AG04449 (cell line): ENCODE results near the gene ACER2.
A peak's percentile ranks its signal among the peaks of the same experiment; 100 is the strongest.

ENCODE experiments used
- CTCF ChIA-PET: fragments of 350-600 bp; formaldehyde crosslinking; extraction: SDS; loops from one replicate; lab custom pipeline; 2021; ENCODE audit warnings: antibody characterized with exemption; lab: Yijun Ruan, JAX
- POLR2A ChIA-PET: fragments of 400-600, 350-600 bp; formaldehyde crosslinking; extraction: SDS; loops from one replicate; lab custom pipeline; 2020; ENCODE audit warnings: antibody characterized with exemption, inconsistent platforms; lab: Yijun Ruan, JAX
- DNase-seq: peaks from one replicate; pipeline ENCODE4 v3.0.0-alpha.2; 2010; ENCODE audit warnings: low read depth, low spot score
- H3K4me3 ChIP-seq: 2 replicates; pipeline ENCODE4 v1.5.1; 2011; ENCODE audit warnings: low read depth, mild to moderate bottlenecking, control low read depth, low read length
- CTCF ChIP-seq: IDR thresholded peaks from one replicate; pipeline ENCODE4 v1.5.1; 2011; ENCODE audit warnings: mild to moderate bottlenecking, moderate library complexity, low read length, control low read depth, inconsistent platforms; ENCODE audit not compliant: insufficient read depth; ENCODE audit errors: missing control alignments

ACER2 gene

GRCh38 chr9:19404283-19405075 is 4.3 kb upstream of the ACER2 start:
- ChIA-PET CTCF (no interaction called here), POLR2A (no interaction called here)
- no peak for TF ChIP-seq CTCF

GRCh38 chr9:19405771-19406170 is 3.0 kb upstream of the ACER2 start:
- POLR2A ChIA-PET = no interaction called here
- no peak overlapping the region for H3K4me3 ChIP-seq
- no peak for DNase-seq
- TF ChIP-seq CTCF = no peak
- CTCF ChIA-PET = no interaction called here

More at GRCh38 chr9:19404283-19405075, 4.3 kb upstream of the ACER2 start:
- no peak overlapping the region for H3K4me3 ChIP-seq
- DNase-seq = no peak

GRCh38 chr9:19408316-19408692 is 505 bp upstream of the ACER2 start:
- CTCF ChIA-PET = no interaction called here
- TF ChIP-seq CTCF = no peak
- POLR2A ChIA-PET = interaction anchor here (1.4 kb wide), 1 partner anchor 28 kb away, joined by 9 read pairs; the partner anchor contains the start of gene RPS6
- peak overlapping the region; percentile 76 for H3K4me3 ChIP-seq
- no peak for DNase-seq

- TF ChIP-seq CTCF = no peak
- DNase-seq = no peak
- POLR2A ChIA-PET = interaction anchor here (0.9 to 1.4 kb wide), 2 partner anchors 28 to 30 kb away, joined by 3 to 9 read pairs; partner anchors contain the start of gene RPS6
- CTCF ChIA-PET = no interaction called here
- peak overlapping the region; percentile 76 for H3K4me3 ChIP-seq
These were observed 789 bp downstream of the ACER2 start for GRCh38 chr9:19409401-19410194.

- no peak for TF ChIP-seq CTCF
- H3K4me3 ChIP-seq = no peak overlapping the region
- POLR2A ChIA-PET = no interaction called here
- no peak for DNase-seq
- CTCF ChIA-PET = no interaction called here
These were observed 1.3 kb downstream of the ACER2 start for GRCh38 chr9:19410195-19410503.

- ChIA-PET POLR2A (no interaction called here), CTCF (no interaction called here)
- H3K4me3 ChIP-seq = no peak overlapping the region
- no peak for TF ChIP-seq CTCF
- no peak for DNase-seq
These were observed 1.8 kb downstream of the ACER2 start for GRCh38 chr9:19410594-19410993.
